DMS114 treated with DMSO at 0.1 percent for 48 hours (cell line): ENCODE results near the gene GADD45GIP1.
"Not testable (repeated sequence)": the region's sequence is repeated elsewhere in the genome, so short reads cannot be mapped to it uniquely, and the experiment has no call there.

Source experiments
- DNase-seq: peaks from one replicate; lab custom pipeline; 2025; ENCODE audit not compliant: unreplicated experiment; lab: John Stamatoyannopoulos, UW

GADD45GIP1 gene

GRCh38 chr19:12944104-12944674 is 12.8 kb downstream of the GADD45GIP1 start:
- no peak for DNase-seq

GRCh38 chr19:12943437-12944044 is 13.5 kb downstream of the GADD45GIP1 start:
- no peak for DNase-seq

- no peak for DNase-seq
Measured at GRCh38 chr19:12940897-12941296, 16.1 kb downstream of the GADD45GIP1 start.

GRCh38 chr19:12939975-12940423 is 17.0 kb downstream of the GADD45GIP1 start:
- DNase-seq: no peak

GRCh38 chr19:12938779-12939601 is 18.0 kb downstream of the GADD45GIP1 start:
- DNase-seq: no peak

- DNase-seq: peak; percentile 93
Measured at GRCh38 chr19:12937927-12938778, 18.9 kb downstream of the GADD45GIP1 start, which contains the start of gene CALR. CALR (plus strand) TSS chr19:12938609; CDS start chr19:12938680, 71 bp downstream.

- DNase-seq: no peak
Measured at GRCh38 chr19:12937093-12937926, 19.7 kb downstream of the GADD45GIP1 start.

- no peak for DNase-seq
Measured at GRCh38 chr19:12936582-12936981, 20.4 kb downstream of the GADD45GIP1 start.

- no peak for DNase-seq
Measured at GRCh38 chr19:12935071-12935470, 22.0 kb downstream of the GADD45GIP1 start.

- DNase-seq: peak; percentile 62
Measured at GRCh38 chr19:12933287-12934072, 23.5 kb downstream of the GADD45GIP1 start, which contains the start of gene FARSA. FARSA (minus strand) TSS chr19:12933711; CDS start chr19:12933696, 15 bp downstream.

- no peak for DNase-seq
Measured at GRCh38 chr19:12932392-12933286, 24.4 kb downstream of the GADD45GIP1 start.

- no peak for DNase-seq
Measured at GRCh38 chr19:12930002-12930645, 26.9 kb downstream of the GADD45GIP1 start.

- no peak for DNase-seq
Measured at GRCh38 chr19:12924621-12925310, 32.3 kb downstream of the GADD45GIP1 start.

GRCh38 chr19:12922959-12923358 is 34.1 kb downstream of the GADD45GIP1 start:
- DNase-seq: no peak

GRCh38 chr19:12921047-12921446 is 36.0 kb downstream of the GADD45GIP1 start:
- no peak for DNase-seq

- DNase-seq: no peak
Measured at GRCh38 chr19:12918253-12918652, 38.8 kb downstream of the GADD45GIP1 start.

- not testable (repeated sequence) for DNase-seq
Measured at GRCh38 chr19:12915860-12916259, 41.2 kb downstream of the GADD45GIP1 start.
